ENCODE data around the gene TTLL5. TPM values are rescaled to one million over a fixed set of nuclear protein-coding genes. Genes with fewer than 3 reads are reported as not detected.

The TTLL5 gene
- total and polyA plus RNA-seq, 9 of the 15 experiments (the other 6 are each of a cell fraction or from before 2014, with no cell fraction given) = 4.1 to 18.9 (median 12.6) TPM

DNA sequence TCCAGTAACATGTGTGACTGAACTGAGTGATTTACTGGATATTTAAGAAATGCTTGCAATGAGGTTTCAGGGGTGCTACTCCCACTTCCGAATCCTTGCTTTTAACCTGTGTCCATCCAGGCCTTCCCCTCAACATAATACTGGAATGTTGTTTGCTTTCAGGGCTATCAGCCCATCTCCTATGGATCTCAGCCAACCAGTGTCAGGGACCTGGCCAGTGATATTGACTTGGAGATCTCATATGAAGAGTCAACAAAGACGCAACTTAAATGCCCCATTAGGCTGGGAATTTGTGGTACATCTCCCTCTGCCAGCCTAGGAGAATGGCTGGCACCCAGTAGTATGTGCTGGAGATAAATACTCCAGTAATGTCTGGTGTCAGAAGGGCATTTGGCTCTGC is 323.6 kb downstream of the TTLL5 start (continued):
- TF ChIP-seq JUND (IDR thresholded peaks at IDR 0.05; ENCODE audit: borderline replicate concordance, low read depth, low read length) = no peak
- no peak for TF ChIP-seq JUND (tag; IDR thresholded peaks at IDR 0.05; ENCODE audit: borderline replicate concordance, low read depth, low read length)

DNA sequence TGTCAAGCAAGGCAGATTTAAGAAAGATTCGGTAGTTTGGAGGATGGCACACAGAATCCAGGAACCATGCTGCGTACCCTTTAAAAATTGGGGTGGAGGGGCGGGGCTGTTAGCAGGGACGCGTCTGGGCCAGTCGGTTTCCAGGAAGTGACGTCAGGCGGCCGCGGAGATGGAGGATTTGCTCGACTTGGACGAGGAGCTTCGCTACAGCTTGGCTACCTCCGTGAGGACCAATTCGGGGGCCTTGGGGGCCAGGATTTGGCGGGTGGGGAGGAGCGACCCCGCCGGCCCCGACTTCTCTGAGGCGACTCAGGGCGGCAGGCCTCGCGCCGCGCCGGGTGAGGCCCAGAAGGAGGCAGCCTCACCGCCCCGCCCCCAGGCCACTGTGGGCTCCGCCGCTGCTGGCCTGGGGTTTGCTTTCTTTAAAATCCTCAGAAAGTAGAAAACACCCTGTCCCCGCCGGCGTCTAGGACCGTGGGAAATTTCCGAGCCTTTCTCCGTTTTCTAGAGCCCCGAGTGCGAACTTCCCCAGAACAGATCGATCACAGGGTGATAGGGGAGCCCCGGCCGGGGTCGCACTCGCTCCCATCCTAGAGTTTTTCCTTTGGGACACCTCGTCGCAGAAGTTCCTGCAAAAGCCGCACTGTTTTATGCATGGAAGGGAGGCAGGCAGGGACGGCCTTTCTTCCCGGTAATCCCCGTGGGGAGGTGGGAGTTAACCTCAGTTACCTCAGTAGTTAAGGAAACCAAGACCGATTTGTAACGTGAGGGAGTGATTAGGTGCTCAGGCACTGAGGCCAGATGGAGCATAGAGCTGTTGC is 324.8 kb downstream of the TTLL5 start, which contains the start of gene IFT43:
IFT43 (plus strand) TSS at position 146 of the 821 bp plus-strand sequence; CDS start at position 170, 24 bp downstream.
- peak; percentile 83 for FAIRE-seq
- TF ChIP-seq SRSF7 (optimal IDR thresholded peaks at IDR 0.05; ENCODE audit: low read depth, low read length) (no peak), SLC30A9 (CRISPR knock-in tag; IDR thresholded peaks at IDR 0.05) (no peak), GABPA (tag; conservative IDR thresholded peaks at IDR 0.05; ENCODE audit: low read depth) (peak; percentile 92), ZEB2 (IDR thresholded peaks at IDR 0.05) (no peak), ESRRA (IDR thresholded peaks at IDR 0.05; ENCODE audit: borderline replicate concordance, low read depth) (no peak), ZFX (CRISPR knock-in tag; IDR thresholded peaks at IDR 0.05) (peak; percentile 76), MAFK (IDR thresholded peaks at IDR 0.05; ENCODE audit: low read length) (no peak), PHF8 (IDR thresholded peaks at IDR 0.05; ENCODE audit: borderline replicate concordance, low read length) (peak; percentile 52; the same call in 1 of the 2 replicates), RFX1 (IDR thresholded peaks at IDR 0.05) (peak; percentile 89), CREM (IDR thresholded peaks at IDR 0.05; ENCODE audit: low read depth) (peak; percentile 96), ATF7 (IDR thresholded peaks at IDR 0.05) (peak; percentile 87), GABPB1 (CRISPR knock-in tag; IDR thresholded peaks at IDR 0.05) (peak; percentile 94), MTA3 (IDR thresholded peaks at IDR 0.05; ENCODE audit: borderline replicate concordance) (no peak), DNMT1 (IDR thresholded peaks at IDR 0.05) (no peak)
- TF ChIP-seq, protein P1, sequence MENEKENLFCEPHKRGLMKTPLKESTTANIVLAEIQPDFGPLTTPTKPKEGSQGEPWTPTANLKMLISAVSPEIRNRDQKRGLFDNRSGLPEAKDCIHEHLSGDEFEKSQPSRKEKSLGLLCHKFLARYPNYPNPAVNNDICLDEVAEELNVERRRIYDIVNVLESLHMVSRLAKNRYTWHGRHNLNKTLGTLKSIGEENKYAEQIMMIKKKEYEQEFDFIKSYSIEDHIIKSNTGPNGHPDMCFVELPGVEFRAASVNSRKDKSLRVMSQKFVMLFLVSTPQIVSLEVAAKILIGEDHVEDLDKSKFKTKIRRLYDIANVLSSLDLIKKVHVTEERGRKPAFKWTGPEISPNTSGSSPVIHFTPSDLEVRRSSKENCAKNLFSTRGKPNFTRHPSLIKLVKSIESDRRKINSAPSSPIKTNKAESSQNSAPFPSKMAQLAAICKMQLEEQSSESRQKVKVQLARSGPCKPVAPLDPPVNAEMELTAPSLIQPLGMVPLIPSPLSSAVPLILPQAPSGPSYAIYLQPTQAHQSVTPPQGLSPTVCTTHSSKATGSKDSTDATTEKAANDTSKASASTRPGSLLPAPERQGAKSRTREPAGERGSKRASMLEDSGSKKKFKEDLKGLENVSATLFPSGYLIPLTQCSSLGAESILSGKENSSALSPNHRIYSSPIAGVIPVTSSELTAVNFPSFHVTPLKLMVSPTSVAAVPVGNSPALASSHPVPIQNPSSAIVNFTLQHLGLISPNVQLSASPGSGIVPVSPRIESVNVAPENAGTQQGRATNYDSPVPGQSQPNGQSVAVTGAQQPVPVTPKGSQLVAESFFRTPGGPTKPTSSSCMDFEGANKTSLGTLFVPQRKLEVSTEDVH (IDR thresholded peaks at IDR 0.05; ENCODE audit: low read depth, partially characterized antibody) = no peak
- TF ChIP-seq, protein P2, sequence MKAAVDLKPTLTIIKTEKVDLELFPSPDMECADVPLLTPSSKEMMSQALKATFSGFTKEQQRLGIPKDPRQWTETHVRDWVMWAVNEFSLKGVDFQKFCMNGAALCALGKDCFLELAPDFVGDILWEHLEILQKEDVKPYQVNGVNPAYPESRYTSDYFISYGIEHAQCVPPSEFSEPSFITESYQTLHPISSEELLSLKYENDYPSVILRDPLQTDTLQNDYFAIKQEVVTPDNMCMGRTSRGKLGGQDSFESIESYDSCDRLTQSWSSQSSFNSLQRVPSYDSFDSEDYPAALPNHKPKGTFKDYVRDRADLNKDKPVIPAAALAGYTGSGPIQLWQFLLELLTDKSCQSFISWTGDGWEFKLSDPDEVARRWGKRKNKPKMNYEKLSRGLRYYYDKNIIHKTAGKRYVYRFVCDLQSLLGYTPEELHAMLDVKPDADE (conservative IDR thresholded peaks at IDR 0.05; ENCODE audit: control insufficient read depth, low read depth, low read length) = 0 out of 2 replicates have a peak, but pooled peaks have one; percentile 36

More for the DNA sequence above, 324.8 kb downstream of the TTLL5 start, which contains the start of gene IFT43:
- no peaks in the 10 kb centered on the region for H3K79me2 ChIP-seq (ENCODE audit: control insufficient read depth, insufficient read depth, low read length)
- H3K9me1 ChIP-seq (ENCODE audit: control insufficient read depth, insufficient read depth, low read length) = no peaks in the 10 kb centered on the region
- H2AFZ ChIP-seq (ENCODE audit: low read depth, low read length) = peak within 1 kb of the TSS; percentile 88
- no peaks in the 10 kb centered on the region for H3K27me3 ChIP-seq (ENCODE audit: control insufficient read depth in 2 of 2, insufficient read depth in 2 of 2, low read length in 2 of 2)
- intact Hi-C loops (cut with micrococcal nuclease) (no loop called here), in situ Hi-C loops (cut with MboI) (loop anchor here (10.0 kb wide), 1 partner anchor 411 kb away; the partner anchor contains the start of gene FLVCR2)
- DNase-seq (ENCODE audit: extremely low read depth in 1 of 4, low spot score in 3 of 4) = peak; percentile 59 to 82 (median 68)
- no peak within 1 kb of the TSS for H3K27ac ChIP-seq (ENCODE audit: extremely low read depth, low read depth, low read length)
- peak; percentile 79 for ATAC-seq
- H3K4me2 ChIP-seq (ENCODE audit: insufficient read depth, low read length) = peak within 1 kb of the TSS; percentile 83
- BruUV-seq (replicated peaks) = no TSS peak
- H3K9me3 ChIP-seq (replicated peaks; ENCODE audit: control insufficient read depth, insufficient read depth, low read depth, low read length) = no peaks in the 10 kb centered on the region
- ChIA-PET POLR2A (no interaction called here), CTCF (ENCODE audit: low intra/inter-chr PET ratio) (no interaction called here)
- no peaks in the 10 kb centered on the region for H3K36me3 ChIP-seq (ENCODE audit: control insufficient read depth, insufficient read depth, low read length)
- no peaks in the 10 kb centered on the region for H4K20me1 ChIP-seq (replicated peaks; ENCODE audit: control insufficient read depth, insufficient read depth, low read length)
- under 1% methylated on average over 31 of the region's 52 CpGs for WGBS (ENCODE audit: insufficient coverage, low coverage, missing lambda C conversion rate)
- peak within 1 kb of the TSS; percentile 51 to 87; a peak in 3 of 4 replicates for H3K9ac ChIP-seq (ENCODE audit: insufficient read depth in 1 of 2, low read depth in 2 of 2, low read length in 2 of 2)
- peaks cover 4 to 13% of the 10 kb centered on the region in 2 experiments; a peak in 4 of 5 replicates for H3K4me1 ChIP-seq (replicated peaks in 1 of 2; ENCODE audit: control insufficient read depth in 2 of 2, insufficient read depth in 2 of 2, low read length in 2 of 2)
- H3K4me3 ChIP-seq = peak within 1 kb of the TSS; percentile 88
